GM18505 (cell line): ENCODE data around the gene RUNX1.

ENCODE experiments used
- ATAC-seq: cut with Tn5 transposase; IDR thresholded peaks from one replicate; pipeline ENCODE4 v1.9.1; 2021; ENCODE audit not compliant: unreplicated experiment
- POLR2A ChIP-seq: IDR thresholded peaks from 4 replicates; pipeline ENCODE4 v1.6.1; 2011; ENCODE audit warnings: borderline replicate concordance; ENCODE audit not compliant: insufficient read depth, insufficient read length; ENCODE audit errors: extremely low read depth

RUNX1 gene

GRCh38 chr21:34915364-34915841 is 133.7 kb downstream of the RUNX1 start:
- no peak for ATAC-seq

GRCh38 chr21:34914239-34914638 is 134.9 kb downstream of the RUNX1 start:
- ATAC-seq, result no peak
- TF ChIP-seq POLR2A, result no peak

More at GRCh38 chr21:34915364-34915841, 133.7 kb downstream of the RUNX1 start:
- no peak for TF ChIP-seq POLR2A

- TF ChIP-seq POLR2A, result no peak
- no peak for ATAC-seq
Measured at GRCh38 chr21:34913811-34914210, 135.3 kb downstream of the RUNX1 start.

DNA sequence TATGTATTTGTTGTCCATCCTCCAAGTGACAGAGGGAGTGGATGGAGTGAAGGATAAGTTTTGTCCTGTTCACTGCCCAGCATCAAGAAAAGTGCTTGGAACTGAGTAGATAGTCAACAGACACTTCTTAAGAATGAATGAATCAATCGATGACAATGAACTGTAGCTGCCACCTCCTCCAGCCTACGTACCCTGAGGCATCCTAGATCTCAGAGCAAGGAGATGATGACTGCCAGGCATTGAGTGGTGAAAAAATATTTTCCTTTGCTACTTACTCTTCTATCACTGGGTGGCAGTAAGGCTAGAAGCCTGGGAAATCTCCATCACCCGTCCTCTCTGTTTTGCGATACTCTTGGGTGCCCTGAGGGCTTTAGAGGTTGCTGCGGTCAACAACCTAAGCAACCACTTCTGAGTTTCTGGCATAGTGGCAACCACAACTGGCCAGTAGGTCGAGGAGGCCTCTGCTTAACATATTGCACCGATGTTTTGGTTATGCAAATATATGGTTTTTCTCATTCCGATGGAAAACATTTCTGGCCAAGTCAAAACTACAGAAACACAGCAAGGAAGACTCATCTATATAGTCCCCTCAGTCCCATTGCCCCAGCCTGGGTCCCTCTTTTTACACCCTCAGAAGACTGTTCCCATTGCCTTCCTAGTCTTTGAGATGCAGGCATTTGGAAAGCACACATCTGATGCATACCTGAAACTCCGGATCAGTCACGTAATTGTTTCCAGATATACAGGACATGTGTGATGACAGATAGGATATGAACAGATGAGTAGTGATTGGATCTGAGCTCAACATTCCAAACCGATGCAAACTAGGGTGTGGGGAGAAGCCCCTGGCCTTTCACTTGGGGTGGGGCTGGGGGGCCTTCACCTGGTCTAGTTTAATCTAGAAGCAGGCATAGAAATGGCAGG is 136.8 kb downstream of the RUNX1 start:
- no peak for TF ChIP-seq POLR2A
- no peak for ATAC-seq

GRCh38 chr21:34911360-34911759 is 137.7 kb downstream of the RUNX1 start:
- ATAC-seq, result no peak
- TF ChIP-seq POLR2A, result no peak

DNA sequence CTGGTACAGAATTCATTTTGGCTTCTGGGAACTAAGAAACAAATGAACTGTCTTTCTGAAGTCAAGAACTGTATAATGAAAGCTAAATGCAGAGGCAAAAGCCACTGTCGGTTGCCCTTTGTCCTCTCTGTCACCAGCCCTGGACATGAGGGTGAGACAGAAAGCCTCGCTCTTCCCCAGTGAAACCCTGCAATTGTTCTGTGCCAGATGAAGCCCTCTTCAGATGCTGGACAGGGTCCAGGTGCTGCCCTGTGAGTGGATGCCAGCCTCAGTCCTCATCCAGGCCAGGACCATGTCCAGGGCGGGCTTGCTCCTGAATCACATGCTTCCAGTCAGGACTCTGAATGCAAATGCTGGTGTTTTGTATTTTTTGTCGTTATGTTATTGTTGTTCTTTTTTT is 138.7 kb downstream of the RUNX1 start:
- TF ChIP-seq POLR2A, result no peak
- no peak for ATAC-seq

DNA sequence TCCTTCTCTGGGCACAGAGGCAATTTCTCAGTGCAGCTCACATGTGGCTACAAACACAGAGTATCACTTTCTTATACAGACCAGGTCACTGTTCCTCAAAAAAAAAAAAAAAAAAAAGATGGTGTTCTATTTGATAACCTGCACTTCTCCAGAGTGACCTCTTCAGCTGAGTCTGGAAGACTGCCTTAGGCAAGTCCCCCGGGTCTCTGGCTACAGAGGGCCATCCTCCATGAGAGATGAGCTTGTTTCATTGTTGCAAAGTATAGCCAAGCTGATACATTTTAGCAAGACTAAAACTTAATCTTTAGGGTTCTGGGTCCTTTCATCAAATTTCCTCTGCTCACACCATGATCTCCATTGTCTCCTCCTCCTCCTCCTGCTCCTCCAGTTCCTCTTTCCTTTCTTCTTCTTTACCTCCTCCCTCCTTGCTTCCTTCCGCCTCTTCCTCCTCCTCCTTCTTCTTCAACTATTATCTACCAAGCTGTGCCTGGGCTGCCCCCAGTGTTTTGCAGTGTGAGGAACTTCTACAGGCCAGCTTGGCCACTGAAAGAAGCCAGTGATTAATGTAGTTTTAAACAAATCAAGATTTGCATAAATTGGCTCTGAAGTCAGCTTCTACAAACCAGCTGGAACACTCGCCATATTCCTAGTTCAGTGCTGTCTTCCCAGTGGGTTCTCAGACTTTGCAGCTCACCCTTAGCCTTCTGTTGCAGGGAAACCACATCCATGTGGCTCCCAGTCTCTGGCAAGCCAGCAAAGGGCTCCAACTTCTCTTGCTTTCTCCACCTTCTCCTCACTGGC is 139.4 kb downstream of the RUNX1 start:
- no peak for ATAC-seq
- TF ChIP-seq POLR2A, result no peak

DNA sequence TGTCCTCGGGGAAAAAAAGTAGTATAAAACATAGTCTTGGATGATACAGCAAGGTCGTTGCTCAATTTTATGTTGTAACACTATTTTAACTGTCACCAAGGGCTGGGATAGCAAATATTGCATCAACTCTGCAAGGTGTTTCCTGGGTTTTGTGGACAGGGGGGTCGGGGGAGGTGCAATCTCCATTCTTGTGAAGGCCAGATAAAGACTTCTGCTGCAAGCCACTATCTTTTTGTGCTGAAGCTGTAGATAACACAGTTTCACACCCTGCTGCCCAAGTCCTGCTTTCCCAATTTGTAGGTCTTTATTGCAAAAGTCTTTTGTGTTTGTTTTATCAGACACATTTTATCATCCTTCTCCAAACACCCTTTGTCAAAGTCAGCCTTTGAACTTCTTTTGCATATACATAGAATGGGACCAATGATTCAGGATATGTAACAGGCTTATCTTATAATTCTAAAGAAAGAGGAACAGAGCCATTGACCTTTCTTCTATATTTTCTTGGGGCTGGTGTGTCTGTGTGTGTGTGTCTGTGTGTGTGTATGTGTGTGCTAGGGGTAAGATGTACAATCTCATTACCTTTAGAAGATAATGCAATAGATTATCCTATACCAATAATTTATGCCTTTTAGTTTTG is 140.6 kb downstream of the RUNX1 start:
- no peak for ATAC-seq
- TF ChIP-seq POLR2A, result no peak

DNA sequence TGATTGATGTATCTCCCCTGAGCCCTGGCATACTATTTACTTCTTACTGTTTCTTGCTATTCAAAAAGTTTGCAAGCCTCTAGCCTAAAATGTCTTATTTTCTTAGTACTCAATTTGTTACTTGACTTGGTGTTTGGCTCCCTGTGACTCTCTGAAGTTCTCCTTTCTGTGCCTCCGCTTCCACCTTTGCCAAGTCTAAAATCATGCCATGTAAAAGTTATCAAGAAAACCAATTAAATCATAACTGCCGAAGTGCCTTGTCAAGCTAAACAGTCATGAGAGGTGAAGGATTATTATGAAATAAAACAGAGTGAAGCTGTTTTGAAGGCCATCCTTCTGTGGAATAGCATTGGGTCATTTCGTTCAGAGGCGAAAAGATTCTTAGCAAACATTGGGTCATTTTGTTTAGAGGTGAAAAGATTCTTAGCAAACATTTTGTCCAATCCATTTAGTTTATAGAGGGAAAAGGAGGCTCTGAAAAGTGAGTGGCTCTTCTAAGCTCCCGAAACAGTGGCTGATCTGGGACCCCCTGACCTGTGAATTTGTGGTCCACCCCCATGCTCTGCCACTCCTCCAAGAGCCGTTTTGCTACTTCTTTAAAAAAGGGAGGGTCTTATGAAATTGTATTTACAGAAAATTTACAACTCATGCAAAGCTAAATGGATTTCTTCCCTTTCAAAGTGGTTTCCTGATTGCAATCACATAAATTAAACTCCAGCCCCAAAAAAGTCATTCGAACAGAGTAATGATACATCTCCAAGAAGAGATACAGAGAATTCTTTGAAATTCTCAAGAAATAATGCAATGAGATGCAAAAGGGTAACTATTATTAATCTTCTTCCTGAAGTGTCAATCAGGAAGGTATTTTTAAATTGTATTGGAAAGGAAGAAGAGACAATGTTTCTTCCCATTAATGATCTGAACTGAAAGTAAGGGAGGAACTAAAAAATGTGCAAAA is 141.4 kb downstream of the RUNX1 start:
- no peak for TF ChIP-seq POLR2A
- ATAC-seq, result no peak

GRCh38 chr21:34906401-34906800 is 142.7 kb downstream of the RUNX1 start:
- no peak for TF ChIP-seq POLR2A
- ATAC-seq, result no peak

GRCh38 chr21:34905218-34905537 is 143.9 kb downstream of the RUNX1 start:
- no peak for TF ChIP-seq POLR2A
- no peak for ATAC-seq

DNA sequence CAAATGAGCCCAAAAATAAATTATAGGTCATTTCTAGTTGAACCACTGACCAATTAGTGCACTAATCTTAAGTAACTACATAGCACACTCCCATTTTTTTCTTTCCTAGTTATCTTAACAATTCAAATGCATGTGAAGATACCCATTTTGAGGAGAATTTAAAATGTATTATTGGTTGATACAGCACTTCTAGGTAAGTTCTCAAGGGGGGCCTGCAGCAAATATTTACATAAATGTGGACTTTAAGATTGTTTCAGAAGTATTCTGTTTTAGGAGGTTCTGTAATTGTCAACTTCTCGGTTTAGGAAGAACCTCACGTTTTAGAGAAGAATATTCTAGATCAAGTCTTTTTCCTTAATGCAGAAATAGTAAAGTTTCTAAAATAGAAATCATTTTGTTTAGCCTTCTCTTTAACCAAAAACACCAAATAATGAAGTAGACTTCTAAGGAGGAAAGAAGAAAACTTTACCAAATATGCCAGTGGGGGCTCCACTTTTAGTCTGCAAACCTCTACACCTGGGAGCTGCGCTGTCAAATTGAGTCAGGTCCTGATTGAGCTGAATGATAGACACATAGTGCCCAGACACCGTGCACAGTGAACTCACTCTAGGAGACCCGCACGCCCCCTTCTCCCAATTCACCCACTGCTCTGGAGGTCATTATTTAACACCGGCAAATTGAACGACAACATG is 144.4 kb downstream of the RUNX1 start:
- no peak for TF ChIP-seq POLR2A
- ATAC-seq, result no peak
